Stromal cell of bone marrow (primary cell): ENCODE measurements around the gene EP400.
"Not testable (repeated sequence)": the region's sequence is repeated elsewhere in the genome, so short reads cannot be mapped to it uniquely, and the experiment has no call there.

Source experiments
- DNase-seq: peaks from one replicate; pipeline ENCODE4 v3.0.0-alpha.2; 2012; ENCODE audit warnings: low read depth

Gene EP400

DNA sequence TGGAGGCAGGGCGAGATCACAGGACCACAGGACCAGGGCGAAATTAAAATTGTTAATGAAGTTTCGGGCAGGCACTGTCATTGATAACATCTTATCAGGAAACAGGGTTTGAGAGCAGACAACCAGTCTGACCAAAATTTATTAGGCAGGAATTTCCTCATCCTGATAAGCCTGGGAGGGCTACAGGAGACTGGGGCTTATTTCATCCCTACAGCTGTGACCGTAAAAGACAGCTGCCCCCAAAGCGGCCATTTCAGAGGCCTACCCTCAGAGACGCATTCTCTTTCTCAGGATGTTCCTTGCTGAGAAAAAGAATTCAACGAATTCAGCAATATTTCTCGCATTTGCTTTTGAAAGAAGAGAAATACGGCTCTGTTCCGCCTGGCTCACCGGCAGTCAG, 97.9 kb downstream of the EP400 start:
- not testable (repeated sequence) for DNase-seq

GRCh38 chr12:132049442-132049841, 99.7 kb downstream of the EP400 start:
- DNase-seq, result no peak

- no peak for DNase-seq
Measured at GRCh38 chr12:132049876-132050275, 100.1 kb downstream of the EP400 start.

- DNase-seq, result not testable (repeated sequence)
Measured at GRCh38 chr12:132051718-132052117, 102.0 kb downstream of the EP400 start.

DNA sequence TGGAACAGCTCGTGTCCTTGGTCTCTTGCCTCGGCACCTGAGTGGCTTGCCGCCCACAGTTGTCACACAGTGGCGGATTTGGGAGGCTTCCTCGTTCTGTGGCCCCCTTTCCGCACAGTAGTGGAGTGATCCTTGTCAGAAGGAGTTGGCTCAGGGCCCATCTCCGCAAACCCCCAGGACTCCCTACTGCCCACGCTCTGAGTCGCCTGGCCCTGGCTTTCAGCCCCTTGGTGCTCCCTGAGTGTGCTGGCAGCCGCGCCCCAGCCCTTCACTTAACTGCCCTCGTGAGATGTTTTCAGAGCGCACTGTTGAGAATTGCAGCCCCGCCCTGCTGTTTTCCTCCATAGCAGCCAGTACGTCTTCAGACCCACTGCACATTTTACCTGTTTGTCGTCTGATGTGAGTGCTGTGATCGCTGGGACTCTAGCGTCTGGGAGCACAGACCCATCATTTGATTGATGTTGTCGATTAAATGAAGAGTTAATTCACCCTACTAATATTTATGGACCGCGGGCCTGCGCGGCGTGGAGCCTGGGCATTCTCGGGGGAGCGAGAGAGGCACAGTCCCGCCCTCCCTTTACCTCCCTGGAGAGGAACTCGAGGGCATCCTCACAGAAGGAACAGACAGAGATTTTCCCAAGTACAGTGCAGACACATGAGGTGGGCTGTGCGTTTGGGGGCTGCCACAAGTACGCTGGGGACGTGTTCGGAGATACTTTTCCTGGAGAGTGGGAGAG, 102.6 kb downstream of the EP400 start:
- DNase-seq, result no peak

GRCh38 chr12:132053338-132054330, 103.9 kb downstream of the EP400 start:
- no peak for DNase-seq

GRCh38 chr12:132054983-132055382, 105.2 kb downstream of the EP400 start:
- no peak for DNase-seq

DNA sequence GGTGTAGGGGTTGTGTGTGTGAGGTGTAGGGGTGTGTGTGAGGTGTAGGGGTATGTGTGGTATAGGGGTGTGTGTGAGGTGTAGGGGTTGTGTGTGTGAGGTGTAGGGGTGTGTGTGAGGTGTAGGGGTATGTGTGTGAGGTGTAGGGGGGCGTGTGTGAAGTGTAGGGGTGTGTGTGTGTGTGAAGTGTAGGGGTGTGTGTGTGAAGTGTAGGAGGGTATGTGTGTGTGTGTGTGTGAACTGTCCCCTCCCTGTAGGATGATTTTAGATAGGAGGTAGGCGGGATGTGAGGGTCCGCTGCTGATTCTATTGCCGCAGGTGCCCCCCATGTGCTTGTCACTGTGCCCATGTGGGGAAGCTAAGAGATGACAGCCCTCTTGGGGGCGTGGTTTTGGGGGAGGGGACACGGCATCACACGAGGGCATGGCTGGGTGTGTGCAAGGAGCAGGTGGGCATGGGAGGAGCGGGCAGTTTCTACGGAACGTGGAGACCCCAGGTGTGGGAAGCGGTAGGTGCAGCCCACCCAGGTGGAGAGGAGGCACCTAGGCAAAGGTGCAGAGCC, 105.9 kb downstream of the EP400 start:
- DNase-seq, result no peak

DNA sequence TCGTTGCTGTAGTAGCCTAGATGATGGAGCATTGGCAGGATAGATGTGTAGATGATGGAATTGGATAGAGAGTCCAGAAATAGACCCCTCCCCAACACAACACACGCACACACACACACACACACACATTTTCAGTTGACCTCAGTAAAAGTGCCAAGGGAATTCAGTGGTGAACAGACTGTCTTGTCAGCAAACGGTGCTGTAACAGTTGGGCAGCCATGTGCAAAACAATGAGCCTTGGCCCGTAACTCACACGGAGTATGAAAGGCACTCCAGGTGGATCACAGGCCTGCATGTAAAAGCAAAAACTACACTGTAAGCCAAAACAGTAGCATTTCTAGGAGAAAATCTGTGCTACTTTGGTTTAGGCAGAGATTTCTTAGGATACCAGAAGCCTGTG, 106.6 kb downstream of the EP400 start:
- no peak for DNase-seq

DNA sequence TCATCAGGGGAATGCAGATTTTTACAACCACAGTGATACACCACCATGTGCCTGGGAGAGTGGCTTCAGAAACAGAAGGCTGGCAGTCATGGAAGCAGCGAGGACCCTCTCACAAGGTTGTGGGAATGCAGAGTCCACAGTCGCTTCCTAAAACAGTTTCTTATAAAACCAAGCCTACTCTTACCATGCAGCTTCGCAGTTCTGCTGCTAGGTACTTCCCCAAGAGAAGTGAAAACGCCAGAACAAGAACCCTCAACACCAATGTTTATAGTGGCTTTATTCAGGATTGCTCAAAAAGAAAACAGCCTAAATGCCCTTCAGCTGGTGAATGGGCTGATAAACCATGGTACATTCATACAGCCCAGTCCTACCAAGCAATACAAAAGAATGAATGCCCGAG, 107.2 kb downstream of the EP400 start:
- no peak for DNase-seq

DNA sequence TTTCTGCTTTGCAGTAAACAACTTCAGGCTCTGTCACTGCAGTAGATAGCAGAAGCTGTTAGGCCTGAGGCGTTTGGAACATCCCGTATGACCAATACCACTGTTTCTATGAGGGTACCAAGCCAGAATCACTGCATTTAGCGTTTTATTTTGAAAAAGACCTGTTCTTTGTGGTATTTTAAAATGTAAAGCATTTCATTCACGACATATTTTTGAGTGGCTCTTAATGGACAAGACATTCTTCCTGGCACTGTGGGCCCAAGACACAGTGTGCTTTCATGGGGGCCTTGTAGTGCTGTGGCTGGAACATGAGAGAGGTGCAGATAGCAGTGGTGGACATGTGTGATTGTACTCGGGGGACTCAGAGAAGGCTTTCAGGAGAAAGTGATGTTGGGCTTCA, 107.9 kb downstream of the EP400 start:
- DNase-seq, result no peak

DNA sequence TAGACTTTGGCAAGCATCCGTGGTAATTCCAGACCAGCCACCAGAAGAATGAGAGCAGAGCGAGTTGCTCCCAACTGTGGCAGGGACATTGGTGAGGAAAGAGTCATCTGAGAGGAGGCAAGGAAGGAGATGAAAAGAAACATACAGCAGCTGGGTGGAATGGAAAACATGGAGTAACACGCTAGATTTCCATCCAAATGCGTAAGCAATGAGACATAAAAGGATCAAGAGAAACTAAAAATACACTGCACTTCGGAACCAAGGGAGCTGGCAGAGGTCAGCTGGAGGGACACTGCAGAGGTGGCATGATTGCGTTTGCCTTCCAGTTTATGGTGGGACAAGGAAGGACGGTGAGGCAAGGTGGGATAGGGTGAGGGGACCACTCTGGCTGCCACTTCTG, 111.5 kb downstream of the EP400 start:
- DNase-seq, result no peak

DNA sequence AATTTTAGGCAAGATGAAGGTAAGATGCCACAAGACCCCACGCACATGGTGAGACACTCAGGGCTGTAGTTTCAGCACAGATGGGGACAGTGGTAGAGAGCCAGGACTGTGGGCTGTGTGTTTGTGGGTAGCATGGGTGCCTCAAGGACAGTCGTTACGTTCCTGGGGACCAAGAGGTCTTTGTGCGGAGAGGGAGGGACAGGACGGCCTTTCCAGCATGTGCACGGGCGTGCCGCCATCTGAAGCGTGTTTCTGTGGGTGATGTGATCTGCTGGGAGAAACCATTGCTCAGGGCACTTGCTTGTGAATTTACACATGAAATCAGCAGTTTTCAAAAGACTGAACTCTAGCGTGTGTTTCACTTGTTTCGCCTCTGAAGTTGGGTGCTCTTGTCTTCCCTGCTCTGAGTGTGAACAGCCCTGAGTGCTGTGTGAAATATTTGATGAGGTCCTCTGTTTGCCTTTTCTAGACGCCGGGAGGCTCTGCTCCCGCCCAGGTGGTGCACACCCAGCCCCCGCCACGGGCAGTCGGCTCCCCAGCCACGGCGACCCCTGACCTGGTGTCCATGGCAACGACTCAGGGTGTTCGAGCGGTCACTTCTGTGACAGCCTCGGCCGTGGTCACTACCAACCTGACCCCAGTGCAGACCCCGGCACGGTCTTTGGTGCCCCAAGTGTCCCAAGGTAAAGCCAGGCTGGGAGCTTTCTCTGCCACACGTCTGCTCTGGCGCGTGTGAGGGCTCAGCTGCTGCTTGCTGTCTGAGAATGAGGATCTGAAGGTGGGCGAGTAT, 112.1 kb downstream of the EP400 start:
- DNase-seq, result no peak

DNA sequence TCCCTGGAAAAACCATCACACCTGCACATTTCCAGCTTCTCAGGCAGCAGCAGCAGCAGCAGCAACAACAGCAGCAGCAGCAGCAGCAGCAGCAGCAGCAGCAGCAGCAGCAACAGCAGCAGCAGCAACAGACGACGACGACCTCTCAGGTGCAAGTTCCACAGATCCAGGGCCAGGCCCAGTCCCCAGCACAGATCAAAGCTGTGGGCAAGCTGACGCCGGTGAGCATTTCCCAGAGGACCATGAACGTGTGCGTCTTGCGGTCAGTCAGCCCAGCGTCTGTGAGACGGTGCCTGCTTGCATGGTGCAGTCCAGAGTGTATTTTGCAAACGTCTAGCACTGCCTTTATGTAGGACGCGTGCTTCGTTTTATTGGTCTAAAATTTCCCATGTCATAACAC, 112.7 kb downstream of the EP400 start:
- DNase-seq, result no peak

DNA sequence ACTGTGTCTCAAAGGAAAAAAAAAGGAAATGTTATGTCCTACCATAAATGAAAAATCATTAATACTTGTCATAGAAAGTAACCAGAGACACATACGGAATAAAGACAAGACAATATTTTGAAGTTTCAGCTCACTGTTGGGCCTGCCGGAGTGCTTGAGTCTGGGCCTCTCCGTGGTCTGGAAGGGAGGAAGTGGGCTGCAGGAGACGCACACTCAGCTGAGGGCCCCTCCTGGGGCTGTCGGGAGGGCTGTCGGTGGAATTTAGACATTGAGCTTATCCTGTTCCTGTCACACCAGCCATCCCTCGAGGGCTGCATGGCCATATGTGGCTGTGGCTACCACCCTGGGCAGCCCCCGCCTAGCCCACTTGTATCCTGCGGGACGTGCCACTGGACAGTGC, 113.7 kb downstream of the EP400 start:
- DNase-seq, result no peak

GRCh38 chr12:132064631-132065030, 114.9 kb downstream of the EP400 start:
- DNase-seq, result no peak

DNA sequence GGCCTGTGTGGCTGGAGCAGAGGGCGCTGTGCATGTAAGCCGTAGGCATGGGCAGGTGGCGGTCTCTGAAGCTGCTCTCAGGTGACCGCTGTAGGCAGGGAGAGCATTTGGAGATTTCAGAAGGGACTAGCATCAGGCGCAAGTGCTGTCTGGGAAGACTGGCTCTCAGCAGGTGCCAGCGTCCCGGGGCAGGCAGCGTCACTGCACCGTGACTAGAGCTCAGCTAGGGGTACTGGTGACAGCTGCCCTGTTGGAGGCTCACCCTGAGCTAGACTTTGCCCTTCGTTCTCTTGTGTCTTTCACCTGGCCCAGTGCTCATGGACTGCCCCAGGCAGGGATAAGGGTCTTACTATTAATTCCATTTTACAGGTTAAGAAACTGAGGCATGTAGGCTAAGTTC, 115.5 kb downstream of the EP400 start:
- no peak for DNase-seq

GRCh38 chr12:132065609-132066344, 116.0 kb downstream of the EP400 start:
- no peak for DNase-seq

- DNase-seq, result no peak
Measured at GRCh38 chr12:132066345-132066685, 116.6 kb downstream of the EP400 start.

- no peak for DNase-seq
Measured at GRCh38 chr12:132066749-132067148, 117.0 kb downstream of the EP400 start.

DNA sequence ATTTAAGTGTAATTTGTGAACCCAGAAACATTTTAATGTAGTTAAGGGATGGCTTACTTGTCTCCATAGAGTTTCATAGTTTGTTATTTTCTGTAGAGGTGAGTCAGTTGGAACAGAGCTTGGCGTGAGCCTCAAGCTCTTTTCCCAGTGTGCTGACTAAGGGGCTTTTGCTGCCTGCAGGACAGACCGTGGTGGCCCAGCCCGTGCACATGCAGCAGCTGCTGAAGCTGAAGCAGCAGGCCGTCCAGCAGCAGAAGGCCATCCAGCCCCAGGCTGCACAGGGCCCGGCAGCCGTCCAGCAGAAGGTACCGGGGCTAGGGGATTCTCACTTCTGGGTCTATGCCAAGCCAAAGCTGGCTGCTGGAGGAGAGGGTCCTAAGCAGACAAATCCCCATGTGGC, 117.4 kb downstream of the EP400 start:
- DNase-seq, result no peak
